Stomach (tissue), 4 donors: ENCODE data around the gene FKBP14.

Source experiments
- CTCF ChIP-seq, 7 experiments: fragments of 450-650 bp in 4 of 7; fragments of 200-600 bp in 3 of 7; sonication (generic) in 3 of 7; IDR thresholded peaks; one replicate each; pipeline ENCODE4 v1.5.1; 2016 to 2019; ENCODE audit warnings: antibody characterized with exemption in 7 of 7, control low read depth in 2 of 7, mild to moderate bottlenecking in 1 of 7
- EP300 ChIP-seq: sonication (generic); formaldehyde crosslinking; IDR thresholded peaks from one replicate; pipeline ENCODE4 v1.6.1; 2017; ENCODE audit warnings: antibody characterized with exemption
- POLR2A ChIP-seq, 4 donors: fragments of 450-650 bp; IDR thresholded peaks; one replicate each; pipeline ENCODE4 v1.6.1; 2016; ENCODE audit warnings: antibody characterized with exemption in 4 of 4, control low read depth in 2 of 4, mild to moderate bottlenecking in 1 of 4, moderate library complexity in 1 of 4
- POLR2AphosphoS5 ChIP-seq, 3 donors: sonication (generic); formaldehyde crosslinking; IDR thresholded peaks; one replicate each; pipeline ENCODE4 v1.6.1; 2016; ENCODE audit warnings: antibody characterized with exemption in 3 of 3

GRCh38 chr7:30074422-30075030, 48.0 kb upstream of the FKBP14 start:
- TF ChIP-seq CTCF (IDR thresholded peaks at IDR 0.05) (peak in 2 of 7 experiments; percentile 22 to 26), POLR2A (IDR thresholded peaks at IDR 0.05) (no peak), EP300 (no peak), POLR2AphosphoS5 (IDR thresholded peaks at IDR 0.05) (no peak)
